Measurements from ENCODE around the gene DSCAML1.

Gene DSCAML1

DNA sequence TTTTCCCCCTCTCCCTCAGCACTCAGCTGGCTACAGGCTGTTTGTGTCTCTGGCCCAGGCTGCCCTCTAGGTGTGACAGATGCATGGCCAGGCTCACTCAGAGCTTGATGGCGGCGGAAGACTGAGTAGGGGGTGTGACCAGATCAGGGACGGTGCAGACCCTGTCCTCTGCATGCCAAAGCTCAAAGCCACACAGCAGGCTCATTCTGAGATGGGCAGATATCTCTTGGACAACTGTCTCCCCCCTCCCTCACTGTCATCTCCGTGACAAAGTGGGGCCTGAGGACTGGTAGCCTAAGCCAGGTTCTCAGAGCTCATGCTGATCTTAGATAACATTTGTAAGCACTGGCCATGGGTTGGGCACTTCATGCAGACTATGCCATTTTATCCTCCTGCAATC lies 231.3 kb downstream of the DSCAML1 start:
- no peak for DNase-seq (ENCODE audit: low read depth)
- TF ChIP-seq, protein P1, sequence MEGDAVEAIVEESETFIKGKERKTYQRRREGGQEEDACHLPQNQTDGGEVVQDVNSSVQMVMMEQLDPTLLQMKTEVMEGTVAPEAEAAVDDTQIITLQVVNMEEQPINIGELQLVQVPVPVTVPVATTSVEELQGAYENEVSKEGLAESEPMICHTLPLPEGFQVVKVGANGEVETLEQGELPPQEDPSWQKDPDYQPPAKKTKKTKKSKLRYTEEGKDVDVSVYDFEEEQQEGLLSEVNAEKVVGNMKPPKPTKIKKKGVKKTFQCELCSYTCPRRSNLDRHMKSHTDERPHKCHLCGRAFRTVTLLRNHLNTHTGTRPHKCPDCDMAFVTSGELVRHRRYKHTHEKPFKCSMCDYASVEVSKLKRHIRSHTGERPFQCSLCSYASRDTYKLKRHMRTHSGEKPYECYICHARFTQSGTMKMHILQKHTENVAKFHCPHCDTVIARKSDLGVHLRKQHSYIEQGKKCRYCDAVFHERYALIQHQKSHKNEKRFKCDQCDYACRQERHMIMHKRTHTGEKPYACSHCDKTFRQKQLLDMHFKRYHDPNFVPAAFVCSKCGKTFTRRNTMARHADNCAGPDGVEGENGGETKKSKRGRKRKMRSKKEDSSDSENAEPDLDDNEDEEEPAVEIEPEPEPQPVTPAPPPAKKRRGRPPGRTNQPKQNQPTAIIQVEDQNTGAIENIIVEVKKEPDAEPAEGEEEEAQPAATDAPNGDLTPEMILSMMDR (conservative IDR thresholded peaks at IDR 0.05; ENCODE audit: low read depth, low read length): no peak

GRCh38 chr11:117564321-117564720 lies 232.7 kb downstream of the DSCAML1 start:
- TF ChIP-seq, protein P1 (conservative IDR thresholded peaks at IDR 0.05; ENCODE audit: low read depth, low read length): no peak
- H3K4me3 ChIP-seq (ENCODE audit: low read depth, low read length): no peak overlapping the region
- no peak for DNase-seq (ENCODE audit: low read depth)

More for the DNA sequence above, 231.3 kb downstream of the DSCAML1 start:
- H3K4me3 ChIP-seq (ENCODE audit: low read depth, low read length): no peak overlapping the region

DNA sequence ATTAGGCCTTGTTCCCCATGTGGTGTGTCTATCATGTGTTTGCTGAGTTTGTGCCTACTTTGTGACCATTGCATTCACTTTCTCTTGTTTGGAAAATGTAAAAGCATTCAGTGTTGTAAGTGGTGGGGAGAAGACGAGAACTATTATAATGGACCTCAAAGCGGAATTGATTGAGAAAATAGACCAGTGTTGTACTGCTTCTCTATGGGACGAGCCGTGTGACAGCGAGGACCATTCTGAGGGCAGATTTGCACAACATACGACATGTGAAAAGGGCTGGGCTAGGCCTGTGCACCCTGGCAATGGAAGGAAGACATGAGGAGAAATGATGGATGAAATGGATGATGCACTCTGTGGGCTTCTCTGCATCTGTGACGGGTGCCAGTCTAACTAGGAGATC lies 233.5 kb downstream of the DSCAML1 start:
- TF ChIP-seq, protein P1 (conservative IDR thresholded peaks at IDR 0.05; ENCODE audit: low read depth, low read length): no peak
- H3K4me3 ChIP-seq (ENCODE audit: low read depth, low read length): no peak overlapping the region
- no peak for DNase-seq (ENCODE audit: low read depth)

GRCh38 chr11:117562136-117562535 lies 234.9 kb downstream of the DSCAML1 start:
- H3K4me3 ChIP-seq (ENCODE audit: low read depth, low read length): no peak overlapping the region
- TF ChIP-seq, protein P1 (conservative IDR thresholded peaks at IDR 0.05; ENCODE audit: low read depth, low read length): no peak
- no peak for DNase-seq (ENCODE audit: low read depth)

- DNase-seq (ENCODE audit: low read depth): no peak
- TF ChIP-seq, protein P1 (conservative IDR thresholded peaks at IDR 0.05; ENCODE audit: low read depth, low read length): no peak
- no peak overlapping the region for H3K4me3 ChIP-seq (ENCODE audit: low read depth, low read length)
Observed at GRCh38 chr11:117560780-117561530, 236.1 kb downstream of the DSCAML1 start.

- H3K4me3 ChIP-seq (ENCODE audit: low read depth, low read length): no peak overlapping the region
- DNase-seq (ENCODE audit: low read depth): no peak
- TF ChIP-seq, protein P1 (conservative IDR thresholded peaks at IDR 0.05; ENCODE audit: low read depth, low read length): no peak
Observed at GRCh38 chr11:117559698-117560097, 237.3 kb downstream of the DSCAML1 start.

- H3K4me3 ChIP-seq (ENCODE audit: low read depth, low read length): no peak overlapping the region
- TF ChIP-seq, protein P1 (conservative IDR thresholded peaks at IDR 0.05; ENCODE audit: low read depth, low read length): no peak
- no peak for DNase-seq (ENCODE audit: low read depth)
Observed at GRCh38 chr11:117557361-117557760, 239.7 kb downstream of the DSCAML1 start.

All from choroid plexus epithelial cell (primary cell).